A673 (cell line): ENCODE results near the gene ZBTB33.

Experiments
- EZH2 ChIP-seq: fragments of 200-600 bp; sonication (generic); IDR thresholded peaks from 2 replicates; pipeline ENCODE4 v1.6.1; 2017; ENCODE audit warnings: borderline replicate concordance, low read depth, mild to moderate bottlenecking, mixed read lengths, antibody characterized with exemption, low read length; ENCODE audit not compliant: poor library complexity, severe bottlenecking
- TF ChIP-seq, protein P1 (sequence below): fragments of 300-800, 200-600 bp; sonication (generic); conservative IDR thresholded peaks from 2 replicates; pipeline ENCODE4 v1.5.1; 2017; ENCODE audit warnings: low read depth, mild to moderate bottlenecking, antibody characterized with exemption, low read length, moderate library complexity, mixed read lengths

DNA sequence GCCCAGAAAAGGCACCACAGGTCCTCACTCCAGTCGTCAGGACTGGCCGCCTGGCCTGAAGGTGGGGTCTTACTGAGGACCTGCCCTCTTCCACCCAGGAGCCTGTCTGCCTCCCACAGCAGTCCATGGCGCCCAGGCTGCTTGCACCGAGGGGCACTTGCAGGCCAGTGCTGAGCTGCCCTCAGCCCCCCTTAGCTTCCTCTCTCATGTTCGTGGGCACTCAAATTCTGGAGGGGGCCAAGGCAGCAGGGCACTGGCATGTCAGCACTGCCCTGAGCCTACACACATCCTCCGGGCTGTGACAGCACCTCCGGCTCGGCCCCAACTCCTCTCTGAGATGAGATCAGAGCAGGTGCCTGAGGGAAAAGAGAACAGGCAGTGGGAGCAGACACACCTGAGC is 27.2 kb upstream of the ZBTB33 start:
- TF ChIP-seq, protein P1, sequence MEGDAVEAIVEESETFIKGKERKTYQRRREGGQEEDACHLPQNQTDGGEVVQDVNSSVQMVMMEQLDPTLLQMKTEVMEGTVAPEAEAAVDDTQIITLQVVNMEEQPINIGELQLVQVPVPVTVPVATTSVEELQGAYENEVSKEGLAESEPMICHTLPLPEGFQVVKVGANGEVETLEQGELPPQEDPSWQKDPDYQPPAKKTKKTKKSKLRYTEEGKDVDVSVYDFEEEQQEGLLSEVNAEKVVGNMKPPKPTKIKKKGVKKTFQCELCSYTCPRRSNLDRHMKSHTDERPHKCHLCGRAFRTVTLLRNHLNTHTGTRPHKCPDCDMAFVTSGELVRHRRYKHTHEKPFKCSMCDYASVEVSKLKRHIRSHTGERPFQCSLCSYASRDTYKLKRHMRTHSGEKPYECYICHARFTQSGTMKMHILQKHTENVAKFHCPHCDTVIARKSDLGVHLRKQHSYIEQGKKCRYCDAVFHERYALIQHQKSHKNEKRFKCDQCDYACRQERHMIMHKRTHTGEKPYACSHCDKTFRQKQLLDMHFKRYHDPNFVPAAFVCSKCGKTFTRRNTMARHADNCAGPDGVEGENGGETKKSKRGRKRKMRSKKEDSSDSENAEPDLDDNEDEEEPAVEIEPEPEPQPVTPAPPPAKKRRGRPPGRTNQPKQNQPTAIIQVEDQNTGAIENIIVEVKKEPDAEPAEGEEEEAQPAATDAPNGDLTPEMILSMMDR, result no peak
- TF ChIP-seq EZH2, result no peak
